ENCODE data around the gene MMP15. TPM values are rescaled to one million over a fixed set of nuclear protein-coding genes. Genes with fewer than 3 reads are reported as not detected.

Gene MMP15
- total RNA-seq, 1 experiment from 2014 or later, result 55.5 TPM

DNA sequence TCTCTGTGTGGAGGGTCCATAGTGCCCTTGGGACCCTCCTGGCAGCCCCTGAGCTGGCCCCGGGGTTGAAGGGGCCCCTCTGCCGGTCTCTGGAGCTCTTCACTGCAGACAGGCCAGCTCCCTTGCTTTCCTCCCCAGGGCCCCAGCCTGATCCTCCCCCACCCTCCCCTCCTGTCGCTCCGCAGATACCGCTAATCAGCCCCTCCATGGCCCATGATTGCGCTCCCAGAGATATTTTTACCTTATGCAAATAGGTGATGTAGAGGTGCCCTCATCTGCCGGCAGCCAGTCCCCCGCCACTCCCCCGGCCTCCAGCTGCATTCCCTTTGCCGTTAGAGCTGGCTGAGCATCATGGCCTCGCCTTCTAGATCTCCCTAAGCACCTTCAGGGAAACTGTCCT is 9.2 kb downstream of the MMP15 start (continued):
- TF ChIP-seq, protein P1, sequence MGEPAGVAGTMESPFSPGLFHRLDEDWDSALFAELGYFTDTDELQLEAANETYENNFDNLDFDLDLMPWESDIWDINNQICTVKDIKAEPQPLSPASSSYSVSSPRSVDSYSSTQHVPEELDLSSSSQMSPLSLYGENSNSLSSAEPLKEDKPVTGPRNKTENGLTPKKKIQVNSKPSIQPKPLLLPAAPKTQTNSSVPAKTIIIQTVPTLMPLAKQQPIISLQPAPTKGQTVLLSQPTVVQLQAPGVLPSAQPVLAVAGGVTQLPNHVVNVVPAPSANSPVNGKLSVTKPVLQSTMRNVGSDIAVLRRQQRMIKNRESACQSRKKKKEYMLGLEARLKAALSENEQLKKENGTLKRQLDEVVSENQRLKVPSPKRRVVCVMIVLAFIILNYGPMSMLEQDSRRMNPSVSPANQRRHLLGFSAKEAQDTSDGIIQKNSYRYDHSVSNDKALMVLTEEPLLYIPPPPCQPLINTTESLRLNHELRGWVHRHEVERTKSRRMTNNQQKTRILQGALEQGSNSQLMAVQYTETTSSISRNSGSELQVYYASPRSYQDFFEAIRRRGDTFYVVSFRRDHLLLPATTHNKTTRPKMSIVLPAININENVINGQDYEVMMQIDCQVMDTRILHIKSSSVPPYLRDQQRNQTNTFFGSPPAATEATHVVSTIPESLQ (CRISPR knock-in tag; IDR thresholded peaks at IDR 0.05), result no peak
- TF ChIP-seq, protein P2, sequence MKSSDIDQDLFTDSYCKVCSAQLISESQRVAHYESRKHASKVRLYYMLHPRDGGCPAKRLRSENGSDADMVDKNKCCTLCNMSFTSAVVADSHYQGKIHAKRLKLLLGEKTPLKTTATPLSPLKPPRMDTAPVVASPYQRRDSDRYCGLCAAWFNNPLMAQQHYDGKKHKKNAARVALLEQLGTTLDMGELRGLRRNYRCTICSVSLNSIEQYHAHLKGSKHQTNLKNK (CRISPR knock-in tag; IDR thresholded peaks at IDR 0.05), result no peak
- no peak for TF ChIP-seq TCF7 (CRISPR knock-in tag; IDR thresholded peaks at IDR 0.05; ENCODE audit: low read depth)
- no peak for TF ChIP-seq GRHL2 (CRISPR knock-in tag; IDR thresholded peaks at IDR 0.05; ENCODE audit: insufficient replicate concordance, severe bottlenecking)
- no peak for TF ChIP-seq IRF2 (CRISPR knock-in tag; IDR thresholded peaks at IDR 0.05; ENCODE audit: borderline replicate concordance, low read depth)
- TF ChIP-seq TP53 (CRISPR knock-in tag; IDR thresholded peaks at IDR 0.05), result no peak
- TF ChIP-seq JUN (CRISPR knock-in tag; IDR thresholded peaks at IDR 0.05), result no peak
- TF ChIP-seq, protein P3, sequence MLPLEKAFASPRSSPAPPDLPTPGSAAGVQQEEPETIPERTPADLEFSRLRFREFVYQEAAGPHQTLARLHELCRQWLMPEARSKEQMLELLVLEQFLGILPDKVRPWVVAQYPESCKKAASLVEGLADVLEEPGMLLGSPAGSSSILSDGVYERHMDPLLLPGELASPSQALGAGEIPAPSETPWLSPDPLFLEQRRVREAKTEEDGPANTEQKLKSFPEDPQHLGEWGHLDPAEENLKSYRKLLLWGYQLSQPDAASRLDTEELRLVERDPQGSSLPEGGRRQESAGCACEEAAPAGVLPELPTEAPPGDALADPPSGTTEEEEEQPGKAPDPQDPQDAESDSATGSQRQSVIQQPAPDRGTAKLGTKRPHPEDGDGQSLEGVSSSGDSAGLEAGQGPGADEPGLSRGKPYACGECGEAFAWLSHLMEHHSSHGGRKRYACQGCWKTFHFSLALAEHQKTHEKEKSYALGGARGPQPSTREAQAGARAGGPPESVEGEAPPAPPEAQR (CRISPR knock-in tag; IDR thresholded peaks at IDR 0.05), result no peak
- no peak for TF ChIP-seq MXD4 (CRISPR knock-in tag; IDR thresholded peaks at IDR 0.05; ENCODE audit: borderline replicate concordance)
- TF ChIP-seq, protein P4, sequence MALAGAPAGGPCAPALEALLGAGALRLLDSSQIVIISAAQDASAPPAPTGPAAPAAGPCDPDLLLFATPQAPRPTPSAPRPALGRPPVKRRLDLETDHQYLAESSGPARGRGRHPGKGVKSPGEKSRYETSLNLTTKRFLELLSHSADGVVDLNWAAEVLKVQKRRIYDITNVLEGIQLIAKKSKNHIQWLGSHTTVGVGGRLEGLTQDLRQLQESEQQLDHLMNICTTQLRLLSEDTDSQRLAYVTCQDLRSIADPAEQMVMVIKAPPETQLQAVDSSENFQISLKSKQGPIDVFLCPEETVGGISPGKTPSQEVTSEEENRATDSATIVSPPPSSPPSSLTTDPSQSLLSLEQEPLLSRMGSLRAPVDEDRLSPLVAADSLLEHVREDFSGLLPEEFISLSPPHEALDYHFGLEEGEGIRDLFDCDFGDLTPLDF (CRISPR knock-in tag; IDR thresholded peaks at IDR 0.05), result no peak

DNA sequence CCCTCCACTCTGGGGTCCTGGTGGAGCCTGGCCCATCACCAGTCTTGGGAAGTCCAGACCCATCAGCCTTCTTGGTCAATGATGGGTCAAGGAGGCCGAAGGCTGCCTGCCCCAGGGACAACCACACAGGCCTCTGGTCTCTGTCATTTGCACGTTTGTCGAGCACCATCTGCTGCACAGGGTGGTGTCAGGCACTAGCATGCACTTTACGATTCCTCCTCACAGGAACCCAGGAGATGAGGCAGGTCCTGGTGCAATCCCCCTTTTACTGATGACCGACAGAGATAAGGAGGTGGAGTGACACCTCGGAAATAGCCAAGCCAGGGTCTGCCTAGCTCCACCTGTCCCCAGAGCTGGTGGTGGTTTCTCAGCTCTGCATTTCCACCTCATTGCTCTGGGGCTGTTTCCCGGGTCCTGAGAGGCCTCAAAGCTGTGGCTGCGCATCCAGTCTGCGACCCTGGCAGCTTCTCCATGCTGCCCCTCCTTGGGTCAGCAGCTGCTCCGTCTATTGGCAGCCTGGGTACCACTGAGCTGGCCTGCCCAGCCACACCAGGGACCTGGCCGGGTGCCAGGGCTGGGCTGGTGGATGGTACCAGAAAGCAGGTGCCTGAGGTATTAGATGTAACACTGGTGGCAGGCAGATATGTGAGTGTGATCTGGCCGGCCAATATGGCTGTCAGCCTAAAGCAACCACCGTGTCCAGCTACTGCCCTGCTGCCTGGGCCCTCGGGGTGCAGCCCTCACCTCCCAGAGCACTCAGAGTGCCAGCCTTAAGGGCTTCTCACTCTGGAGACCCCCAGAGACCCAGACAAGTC is 10.0 kb downstream of the MMP15 start:
- DNase-seq (ENCODE audit: low spot score) (no peak), ATAC-seq (no peak)
- Mint-ChIP-seq H3K36me3 (peaks cover 33% of the 10 kb centered on the region), H3K9me3 (no peaks in the 10 kb centered on the region), H3K27ac (no peak overlapping the region), H3K4me1 (peaks cover 14% of the 10 kb centered on the region), H3K27me3 (ENCODE audit: low read depth) (no peaks in the 10 kb centered on the region), H3K4me3 (no peak overlapping the region)
- POLR2A ChIA-PET, result no interaction called here
- CTCF ChIA-PET, result interaction anchor here (0.6 to 2.5 kb wide), 6 partner anchors 17 to 188 kb away, joined by 3 to 24 read pairs (median 4); partner anchors contain the start of gene CFAP20
- TF ChIP-seq, protein P5, sequence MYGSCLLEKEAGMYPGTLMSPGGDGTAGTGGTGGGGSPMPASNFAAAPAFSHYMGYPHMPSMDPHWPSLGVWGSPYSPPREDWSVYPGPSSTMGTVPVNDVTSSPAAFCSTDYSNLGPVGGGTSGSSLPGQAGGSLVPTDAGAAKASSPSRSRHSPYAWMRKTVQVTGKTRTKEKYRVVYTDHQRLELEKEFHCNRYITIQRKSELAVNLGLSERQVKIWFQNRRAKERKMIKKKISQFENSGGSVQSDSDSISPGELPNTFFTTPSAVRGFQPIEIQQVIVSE (CRISPR knock-in tag; IDR thresholded peaks at IDR 0.05; ENCODE audit: borderline replicate concordance), result no peak
- TF ChIP-seq ZNF423 (CRISPR knock-in tag; IDR thresholded peaks at IDR 0.05) (no peak), ESRRA (CRISPR knock-in tag; IDR thresholded peaks at IDR 0.05; ENCODE audit: borderline replicate concordance) (no peak), SP1 (CRISPR knock-in tag; conservative IDR thresholded peaks at IDR 0.05) (no peak), ZNF263 (CRISPR knock-in tag; IDR thresholded peaks at IDR 0.05; ENCODE audit: low read depth) (no peak), TCF7 (CRISPR knock-in tag; IDR thresholded peaks at IDR 0.05; ENCODE audit: low read depth) (no peak)
- TF ChIP-seq, protein P4 (CRISPR knock-in tag; IDR thresholded peaks at IDR 0.05), result no peak
- TF ChIP-seq, protein P6, sequence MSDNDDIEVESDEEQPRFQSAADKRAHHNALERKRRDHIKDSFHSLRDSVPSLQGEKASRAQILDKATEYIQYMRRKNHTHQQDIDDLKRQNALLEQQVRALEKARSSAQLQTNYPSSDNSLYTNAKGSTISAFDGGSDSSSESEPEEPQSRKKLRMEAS (CRISPR knock-in tag; IDR thresholded peaks at IDR 0.05), result no peak
- TF ChIP-seq, protein P7, sequence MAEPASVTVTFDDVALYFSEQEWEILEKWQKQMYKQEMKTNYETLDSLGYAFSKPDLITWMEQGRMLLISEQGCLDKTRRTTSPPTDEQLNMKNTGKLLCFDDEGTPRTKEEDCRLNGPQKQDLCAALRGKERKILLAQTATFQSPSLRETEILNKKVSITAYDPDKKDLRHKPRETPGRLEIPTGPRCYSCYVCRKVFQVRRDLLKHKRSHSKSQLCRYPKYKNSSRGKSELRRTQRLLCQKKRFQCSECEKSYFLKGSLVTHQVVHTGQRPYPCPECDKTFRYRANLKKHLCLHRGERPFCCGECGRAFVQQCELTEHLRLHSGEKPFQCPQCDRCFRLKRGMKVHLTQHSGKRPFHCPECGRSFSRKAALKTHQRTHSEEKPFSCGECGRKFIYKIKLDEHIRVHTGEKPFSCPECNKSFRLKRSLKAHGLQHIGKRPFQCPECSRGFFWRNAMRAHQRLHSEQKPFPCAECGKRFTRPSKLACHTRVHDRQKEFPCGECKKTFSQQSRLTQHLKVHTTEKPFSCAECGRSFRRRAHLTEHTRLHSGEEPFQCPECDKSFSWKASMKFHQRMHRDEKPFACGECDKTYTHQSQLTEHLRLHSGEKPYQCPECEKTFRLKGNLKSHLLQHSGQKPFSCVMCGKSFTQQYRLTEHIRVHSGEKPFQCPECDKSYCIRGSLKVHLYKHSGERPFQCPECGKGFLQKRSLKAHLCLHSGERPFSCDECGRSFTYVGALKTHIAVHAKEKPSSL (CRISPR knock-in tag; conservative IDR thresholded peaks at IDR 0.05), result no peak
